BLaER1 treated with 17β-estradiol and CSF1 and Interleukin-3, amounts not matched to agents 10 nM and 100 nM (cell line): Measurements from ENCODE around the gene ACTL10.

Experiments
- H3K27ac ChIP-seq, 11 experiments: shearing (Covaris generic); formaldehyde crosslinking; 2 replicates each; pipeline ENCODE4 v1.8.1; 2022
- H3K27me3 ChIP-seq, 11 experiments: shearing (Covaris generic); formaldehyde crosslinking; 2 replicates each; pipeline ENCODE4 v1.8.1; 2022
- H3K36me3 ChIP-seq, 11 experiments: shearing (Covaris generic); formaldehyde crosslinking; 2 replicates each; pipeline ENCODE4 v1.8.1; 2022
- H3K4me1 ChIP-seq, 10 experiments: shearing (Covaris generic); formaldehyde crosslinking; 2 replicates each; pipeline ENCODE4 v1.8.1; 2022
- H3K4me2 ChIP-seq, 11 experiments: shearing (Covaris generic); formaldehyde crosslinking; 2 replicates each; pipeline ENCODE4 v1.8.1; 2022
- H3K4me3 ChIP-seq, 10 experiments: shearing (Covaris generic); formaldehyde crosslinking; 2 replicates each; pipeline ENCODE4 v1.8.1; 2022
- H3K9ac ChIP-seq, 11 experiments: shearing (Covaris generic); formaldehyde crosslinking; 2 replicates each; pipeline ENCODE4 v1.8.1; 2022
- H3K9me3 ChIP-seq, 11 experiments: shearing (Covaris generic); formaldehyde crosslinking; replicated peaks in 1 of 11; 2 replicates each; pipeline ENCODE4 v1.8.1; 2022
- H4K20me1 ChIP-seq, 11 experiments: shearing (Covaris generic); formaldehyde crosslinking; 2 replicates each; pipeline ENCODE4 v1.8.1; 2022
- Cebpa-rat ChIP-seq, 11 experiments: shearing (Covaris generic); IDR thresholded peaks; 2 replicates each; pipeline ENCODE4 v1.8.1; 2022

The ACTL10 gene

DNA sequence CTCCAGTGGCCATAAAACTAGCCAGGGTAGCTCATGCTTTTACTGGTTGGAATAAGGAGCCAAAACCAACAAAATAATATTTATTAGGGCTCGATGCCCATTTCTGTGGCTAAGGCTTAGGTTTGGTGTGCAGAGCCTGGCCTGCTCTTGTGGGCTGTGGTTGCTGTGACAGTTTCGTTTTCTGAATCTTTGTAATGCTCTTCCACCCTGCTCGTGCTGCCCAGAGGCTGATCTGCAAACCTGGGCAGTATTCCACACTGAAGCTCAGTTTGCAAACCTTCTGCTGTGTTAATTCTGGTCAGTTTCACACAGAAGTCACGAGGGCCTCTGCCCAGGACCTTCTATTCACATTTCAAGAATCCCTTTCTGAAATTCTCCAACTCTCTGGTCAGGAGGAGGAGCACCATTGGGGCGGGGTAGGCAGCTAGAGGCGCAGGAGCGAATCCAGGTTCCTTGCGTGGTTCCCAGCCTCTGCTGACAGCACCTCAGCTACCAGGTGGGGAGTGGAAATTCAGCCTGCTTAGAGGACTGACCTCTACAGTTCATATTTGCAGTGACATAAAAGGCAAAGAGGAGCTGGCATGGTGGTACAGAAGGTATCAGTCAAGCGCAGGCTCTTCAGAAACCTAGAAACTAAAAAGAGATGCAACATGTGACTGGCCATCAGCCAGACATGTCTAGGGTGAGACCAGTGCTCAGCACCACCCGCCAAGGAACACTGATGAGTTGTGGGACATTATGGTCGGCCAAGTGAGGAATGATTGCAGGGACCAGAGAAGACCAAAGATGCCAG lies 18.9 kb upstream of the ACTL10 start:
- Histone ChIP-seq H3K4me1 (peaks cover 0 to 26% (median 20%) of the 10 kb centered on the region in 10 experiments; a peak in 15 of 20 replicates), H3K4me3 (no peak overlapping the region), H3K9ac (no peak overlapping the region), H3K4me2 (peak overlapping the region in 8 of 11 experiments; percentile 33 to 52 (median 38); a peak in 16 of 22 replicates), H3K9me3 (no peaks in the 10 kb centered on the region), H4K20me1 (peaks cover 0 to 39% (median 12%) of the 10 kb centered on the region in 11 experiments; a peak in 9 of 22 replicates), H3K27ac (no peak overlapping the region), H3K36me3 (peaks cover 25 to 51% (median 32%) of the 10 kb centered on the region in 11 experiments), H3K27me3 (no peaks in the 10 kb centered on the region)
- TF ChIP-seq Cebpa-rat (IDR thresholded peaks at IDR 0.05), result no peak

DNA sequence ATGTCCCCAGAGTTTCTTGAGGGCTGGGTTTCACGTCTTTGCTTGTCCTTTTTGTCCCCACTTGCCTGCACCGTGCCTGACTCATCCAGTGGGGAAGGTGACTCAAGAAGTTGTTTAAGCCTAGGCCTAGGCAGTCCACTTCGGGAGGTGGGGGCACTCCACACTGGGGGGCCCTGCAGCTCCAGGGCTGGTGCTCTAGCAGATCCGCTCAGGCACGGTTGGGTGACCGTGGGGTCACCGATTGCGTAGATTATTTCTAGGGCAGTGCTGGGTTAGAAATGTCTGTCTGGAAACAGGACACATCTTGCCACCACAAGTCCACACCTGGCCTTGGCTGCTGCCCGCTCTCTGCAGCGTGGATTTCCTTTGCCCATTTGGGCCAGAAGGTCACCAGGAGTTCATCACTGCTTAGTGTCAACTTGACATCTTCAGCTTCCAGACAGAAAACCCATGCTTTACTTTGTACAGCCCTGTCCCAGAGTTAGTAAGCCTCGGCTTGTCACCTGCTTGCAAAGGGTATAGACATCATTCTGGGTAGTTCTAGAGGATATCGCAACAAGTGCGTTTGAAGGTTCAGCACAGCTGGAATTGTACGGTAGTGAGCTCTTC lies 18.2 kb upstream of the ACTL10 start:
- H3K36me3 ChIP-seq, result peaks cover 20 to 45% (median 26%) of the 10 kb centered on the region in 11 experiments
- peak overlapping the region in 8 of 11 experiments; percentile 33 to 52 (median 38); a peak in 16 of 22 replicates for H3K4me2 ChIP-seq
- H3K27ac ChIP-seq, result no peak overlapping the region
- H3K27me3 ChIP-seq, result no peaks in the 10 kb centered on the region
- TF ChIP-seq Cebpa-rat (IDR thresholded peaks at IDR 0.05), result no peak
- H3K4me3 ChIP-seq, result no peak overlapping the region
- H3K4me1 ChIP-seq, result peaks cover 4 to 26% (median 20%) of the 10 kb centered on the region in 10 experiments; a peak in 17 of 20 replicates
- no peaks in the 10 kb centered on the region for H3K9me3 ChIP-seq
- H4K20me1 ChIP-seq, result peaks cover 0 to 45% (median 12%) of the 10 kb centered on the region in 11 experiments; a peak in 9 of 22 replicates
- H3K9ac ChIP-seq, result no peak overlapping the region

GRCh38 chr20:33649201-33649681 lies 17.5 kb upstream of the ACTL10 start:
- H3K27ac ChIP-seq, result no peak overlapping the region
- no peaks in the 10 kb centered on the region for H3K27me3 ChIP-seq
- peaks cover 6 to 26% (median 20%) of the 10 kb centered on the region in 10 experiments; a peak in 17 of 20 replicates for H3K4me1 ChIP-seq
- peaks cover 16 to 40% (median 22%) of the 10 kb centered on the region in 11 experiments for H3K36me3 ChIP-seq
- H3K4me2 ChIP-seq, result peak overlapping the region in 4 of 11 experiments; percentile 33 to 52 (median 34); a peak in 4 of 22 replicates
- H4K20me1 ChIP-seq, result peaks cover 0 to 50% (median 12%) of the 10 kb centered on the region in 11 experiments; a peak in 9 of 22 replicates
- TF ChIP-seq Cebpa-rat (IDR thresholded peaks at IDR 0.05), result no peak
- H3K4me3 ChIP-seq, result no peak overlapping the region
- H3K9ac ChIP-seq, result no peak overlapping the region
- H3K9me3 ChIP-seq, result no peaks in the 10 kb centered on the region

DNA sequence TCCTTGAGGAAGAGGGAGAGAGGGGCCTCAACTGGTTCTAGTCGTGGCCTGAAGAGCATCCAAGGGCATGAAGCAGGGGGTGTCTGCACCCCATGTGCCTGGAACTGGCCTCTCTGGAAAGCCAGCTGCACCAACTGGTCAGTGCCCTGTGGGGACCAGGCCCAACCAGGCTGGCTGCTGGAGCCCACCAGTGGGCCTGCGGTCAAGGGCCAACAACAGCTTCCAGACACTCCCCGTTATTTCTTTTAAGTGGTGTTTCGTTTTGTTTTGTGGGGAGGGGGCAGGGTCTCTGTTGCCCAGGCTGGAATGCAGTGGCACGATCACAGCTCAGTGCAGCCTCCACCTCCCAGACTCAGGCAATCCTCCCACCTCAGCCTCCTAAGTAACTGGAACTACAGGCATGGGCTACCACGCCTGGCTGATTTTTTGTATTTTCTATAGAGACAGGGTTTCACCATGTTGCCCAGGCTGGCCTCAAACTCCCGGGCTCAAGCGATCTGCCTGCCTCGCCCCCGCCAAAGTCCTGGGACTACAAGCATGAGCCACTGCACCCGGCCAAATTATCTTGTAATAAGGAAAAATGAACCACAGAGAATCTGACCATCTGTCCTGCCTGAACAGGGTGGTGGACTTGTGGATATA lies 16.5 kb upstream of the ACTL10 start:
- Histone ChIP-seq H3K36me3 (peaks cover 6 to 30% (median 12%) of the 10 kb centered on the region in 11 experiments), H3K9ac (no peak overlapping the region), H3K4me1 (peaks cover 6 to 26% (median 20%) of the 10 kb centered on the region in 10 experiments; a peak in 17 of 20 replicates), H3K27ac (no peak overlapping the region), H4K20me1 (peaks cover 0 to 45% (median 7%) of the 10 kb centered on the region in 11 experiments; a peak in 9 of 22 replicates), H3K9me3 (no peaks in the 10 kb centered on the region), H3K4me2 (no peak overlapping the region), H3K4me3 (no peak overlapping the region), H3K27me3 (no peaks in the 10 kb centered on the region)
- no peak for TF ChIP-seq Cebpa-rat (IDR thresholded peaks at IDR 0.05)

GRCh38 chr20:33650753-33651561 lies 15.8 kb upstream of the ACTL10 start:
- Histone ChIP-seq H3K27ac (no peak overlapping the region), H4K20me1 (peaks cover 0 to 45% (median 7%) of the 10 kb centered on the region in 11 experiments; a peak in 9 of 22 replicates), H3K27me3 (no peaks in the 10 kb centered on the region), H3K36me3 (peaks cover 0 to 22% (median 5%) of the 10 kb centered on the region in 11 experiments; a peak in 13 of 22 replicates), H3K4me2 (no peak overlapping the region), H3K9ac (no peak overlapping the region), H3K4me1 (peaks cover 6 to 26% (median 20%) of the 10 kb centered on the region in 10 experiments; a peak in 17 of 20 replicates), H3K9me3 (no peaks in the 10 kb centered on the region), H3K4me3 (no peak overlapping the region)
- TF ChIP-seq Cebpa-rat (IDR thresholded peaks at IDR 0.05), result no peak

GRCh38 chr20:33651562-33652048 lies 15.1 kb upstream of the ACTL10 start:
- peaks cover 0 to 45% (median 7%) of the 10 kb centered on the region in 11 experiments; a peak in 9 of 22 replicates for H4K20me1 ChIP-seq
- peaks cover 0 to 16% (median 2%) of the 10 kb centered on the region in 11 experiments; a peak in 7 of 22 replicates for H3K36me3 ChIP-seq
- H3K4me3 ChIP-seq, result no peak overlapping the region
- peaks cover 6 to 26% (median 20%) of the 10 kb centered on the region in 10 experiments; a peak in 17 of 20 replicates for H3K4me1 ChIP-seq
- H3K27me3 ChIP-seq, result no peaks in the 10 kb centered on the region
- no peak overlapping the region for H3K27ac ChIP-seq
- no peaks in the 10 kb centered on the region for H3K9me3 ChIP-seq
- no peak overlapping the region for H3K4me2 ChIP-seq
- no peak for TF ChIP-seq Cebpa-rat (IDR thresholded peaks at IDR 0.05)
- no peak overlapping the region for H3K9ac ChIP-seq

DNA sequence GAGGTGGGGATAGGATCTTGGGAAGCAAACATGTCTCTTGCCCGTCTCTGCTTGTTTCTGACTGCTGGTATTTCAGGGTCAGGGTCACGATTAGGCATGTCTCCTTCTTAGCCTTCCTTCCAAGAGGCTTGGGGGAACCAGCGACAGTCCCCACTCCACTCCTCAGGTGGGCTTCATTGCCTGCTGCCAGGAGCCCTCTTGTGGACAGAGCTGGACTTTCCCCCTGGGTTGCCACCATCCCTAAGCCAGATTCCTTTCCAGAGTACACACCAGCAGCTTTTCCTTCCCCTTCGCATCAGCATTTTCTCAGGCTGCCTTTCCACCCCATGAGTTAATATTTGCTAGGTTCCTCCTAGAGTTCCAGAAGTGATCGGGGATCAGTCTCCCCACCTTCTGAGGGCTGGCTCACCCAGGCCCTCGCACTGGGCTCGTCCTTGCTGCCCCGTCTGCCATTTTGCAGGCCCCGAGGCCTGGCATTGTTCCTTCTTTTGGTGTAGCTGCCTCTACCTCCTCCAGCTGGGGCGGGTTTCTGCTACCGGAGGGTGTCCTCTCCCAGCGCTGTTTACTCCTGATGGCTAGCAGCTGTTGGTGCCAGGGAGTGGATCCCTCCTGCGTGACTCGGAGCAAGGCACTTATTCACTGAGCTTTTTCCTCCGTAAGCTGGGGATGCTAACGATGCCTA lies 13.4 kb upstream of the ACTL10 start:
- Histone ChIP-seq H3K4me3 (no peak overlapping the region), H3K4me2 (peak overlapping the region in 1 of 11 experiments; percentile 20; a peak in 1 of 22 replicates), H3K36me3 (peaks cover 0 to 18% (median 4%) of the 10 kb centered on the region in 11 experiments; a peak in 10 of 22 replicates), H3K27me3 (no peaks in the 10 kb centered on the region), H3K9me3 (no peaks in the 10 kb centered on the region), H4K20me1 (peaks cover 0 to 50% (median 2%) of the 10 kb centered on the region in 11 experiments; a peak in 8 of 22 replicates), H3K27ac (no peak overlapping the region), H3K9ac (no peak overlapping the region), H3K4me1 (peaks cover 4 to 13% (median 8%) of the 10 kb centered on the region in 10 experiments; a peak in 16 of 20 replicates)
- TF ChIP-seq Cebpa-rat (IDR thresholded peaks at IDR 0.05), result no peak
